Measurements from ENCODE around the gene FGF3. TPM values are rescaled to one million over a fixed set of nuclear protein-coding genes. Genes with fewer than 3 reads are reported as not detected.

FGF3 gene
- polyA plus RNA-seq, 1 donor (not counting 4 experiments of a cell fraction or from before 2014, with no cell fraction given): not detected

GRCh38 chr11:69831985-69832384 lies 12.8 kb upstream of the FGF3 start:
- Histone ChIP-seq H3K9ac (ENCODE audit: control insufficient read depth, extremely low read depth, insufficient read depth, low read length) (no peak overlapping the region), H2AFZ (ENCODE audit: control insufficient read depth, low read length) (no peak overlapping the region), H3K4me3 (ENCODE audit: control insufficient read depth in 2 of 3, extremely low read depth in 1 of 3, insufficient read depth in 2 of 3, low read depth in 1 of 3, low read length in 3 of 3) (no peak overlapping the region), H3K9me3 (ENCODE audit: control insufficient read depth, low read depth, low read length) (no peaks in the 10 kb centered on the region), H3K36me3 (ENCODE audit: control insufficient read depth in 2 of 2, extremely low read depth in 1 of 2, insufficient read depth in 2 of 2, low read length in 2 of 2) (no peaks in the 10 kb centered on the region), H3K27ac (ENCODE audit: control insufficient read depth, insufficient read depth, low read length) (no peak overlapping the region), H3K4me2 (ENCODE audit: control insufficient read depth, extremely low read depth, insufficient read depth, low read depth, low read length) (no peak overlapping the region), H3K4me1 (ENCODE audit: control insufficient read depth, extremely low read depth, insufficient read depth, low read length) (no peaks in the 10 kb centered on the region), H3K9me1 (ENCODE audit: control insufficient read depth, extremely low read depth, insufficient read depth, low read length) (no peaks in the 10 kb centered on the region), H3K79me2 (ENCODE audit: control insufficient read depth, insufficient read depth, low read length) (no peaks in the 10 kb centered on the region), H3K27me3 (ENCODE audit: control insufficient read depth, extremely low read depth, insufficient read depth, low read length) (peaks cover 7% of the 10 kb centered on the region), H4K20me1 (ENCODE audit: control insufficient read depth, extremely low read depth, insufficient read depth, low read length) (no peaks in the 10 kb centered on the region)
- DNase-seq (ENCODE audit: low read depth, low spot score) (no peak), FAIRE-seq (no peak)
- TF ChIP-seq CTCF (optimal IDR thresholded peaks at IDR 0.05 in 1 of 3, IDR thresholded peaks at IDR 0.05 in 1 of 3, conservative IDR thresholded peaks at IDR 0.05 in 1 of 3; ENCODE audit: extremely low read depth in 1 of 3, insufficient read depth in 2 of 3, low read length in 3 of 3) (no peak), EZH2 (IDR thresholded peaks at IDR 0.05; ENCODE audit: low read length) (no peak)
- dilution Hi-C loops (cut with MboI; ENCODE audit: extremely low pct_ligation_motif_present, low sequenced_read_pairs): no loop called here

GRCh38 chr11:69830086-69830485 lies 10.9 kb upstream of the FGF3 start:
- Histone ChIP-seq H3K27me3 (ENCODE audit: control insufficient read depth, extremely low read depth, insufficient read depth, low read length) (peaks cover 7% of the 10 kb centered on the region), H3K4me2 (ENCODE audit: control insufficient read depth, extremely low read depth, insufficient read depth, low read depth, low read length) (no peak overlapping the region), H3K9me1 (ENCODE audit: control insufficient read depth, extremely low read depth, insufficient read depth, low read length) (no peaks in the 10 kb centered on the region), H2AFZ (ENCODE audit: control insufficient read depth, low read length) (no peak overlapping the region), H3K36me3 (ENCODE audit: control insufficient read depth in 2 of 2, extremely low read depth in 1 of 2, insufficient read depth in 2 of 2, low read length in 2 of 2) (no peaks in the 10 kb centered on the region), H3K4me3 (ENCODE audit: control insufficient read depth in 2 of 3, extremely low read depth in 1 of 3, insufficient read depth in 2 of 3, low read depth in 1 of 3, low read length in 3 of 3) (no peak overlapping the region), H3K9ac (ENCODE audit: control insufficient read depth, extremely low read depth, insufficient read depth, low read length) (no peak overlapping the region), H3K79me2 (ENCODE audit: control insufficient read depth, insufficient read depth, low read length) (no peaks in the 10 kb centered on the region), H3K9me3 (ENCODE audit: control insufficient read depth, low read depth, low read length) (no peaks in the 10 kb centered on the region), H4K20me1 (ENCODE audit: control insufficient read depth, extremely low read depth, insufficient read depth, low read length) (no peaks in the 10 kb centered on the region), H3K4me1 (ENCODE audit: control insufficient read depth, extremely low read depth, insufficient read depth, low read length) (no peaks in the 10 kb centered on the region), H3K27ac (ENCODE audit: control insufficient read depth, insufficient read depth, low read length) (no peak overlapping the region)
- TF ChIP-seq EZH2 (IDR thresholded peaks at IDR 0.05; ENCODE audit: low read length) (no peak), CTCF (optimal IDR thresholded peaks at IDR 0.05 in 1 of 3, IDR thresholded peaks at IDR 0.05 in 1 of 3, conservative IDR thresholded peaks at IDR 0.05 in 1 of 3; ENCODE audit: extremely low read depth in 1 of 3, insufficient read depth in 2 of 3, low read length in 3 of 3) (no peak)
- dilution Hi-C loops (cut with MboI; ENCODE audit: extremely low pct_ligation_motif_present, low sequenced_read_pairs): no loop called here
- no peak for FAIRE-seq
- no peak for DNase-seq (ENCODE audit: low read depth, low spot score)
